A204.1 (cell line): Measurements from ENCODE around the gene NME7.

ENCODE experiments used
- FAIRE-seq: peaks from 2 replicates; lab custom pipeline; 2012; peaks lifted over from hg19 to GRCh38; lab: Jason Lieb, UNC

NME7 gene

GRCh38 chr1:169106095-169106920 lies 261.3 kb downstream of the NME7 start, which contains the start of gene ATP1B1:
Gene ATP1B1, plus strand, starts transcription at chr1:169106690. Its CDS starts 140 bp downstream, at chr1:169106830.
- no peak for FAIRE-seq

GRCh38 chr1:169105434-169106094 lies 262.0 kb downstream of the NME7 start:
- no peak for FAIRE-seq

DNA sequence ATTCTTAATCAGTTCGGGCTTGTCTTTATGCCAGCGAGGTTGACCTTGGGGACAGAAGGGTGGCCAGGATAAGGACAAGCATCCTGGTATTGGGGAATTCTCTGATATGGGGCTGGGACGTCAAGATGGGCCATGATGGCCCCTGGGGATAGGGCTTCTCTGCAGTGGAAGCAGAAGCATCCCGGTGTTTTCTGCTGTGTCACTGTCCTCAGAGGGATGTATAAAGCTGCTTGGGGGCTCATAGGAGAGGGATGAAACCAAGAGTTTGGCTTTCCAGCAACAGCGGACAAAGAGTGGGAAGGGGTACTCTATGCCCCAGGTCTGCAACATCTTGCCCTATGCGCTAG lies 262.5 kb downstream of the NME7 start:
- no peak for FAIRE-seq

DNA sequence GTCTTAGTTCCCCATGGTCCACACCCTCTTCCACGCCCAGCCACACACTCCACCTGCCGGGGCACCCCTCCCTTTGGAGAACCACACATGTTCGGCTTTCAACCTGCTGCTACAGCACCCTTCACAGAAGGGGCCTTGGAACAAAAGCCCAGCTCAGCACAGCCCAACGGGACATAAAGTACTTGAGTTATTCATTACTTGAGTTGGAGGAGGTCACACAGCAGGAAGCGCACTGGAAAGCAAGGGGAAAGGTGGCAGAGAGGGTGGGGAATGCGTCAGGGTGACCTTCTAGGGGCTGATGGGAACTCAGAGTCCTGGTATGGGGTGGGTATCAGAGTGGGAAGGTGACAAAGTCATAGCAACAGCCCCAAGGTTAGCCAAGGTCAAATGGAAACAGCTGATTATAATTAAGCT lies 264.1 kb downstream of the NME7 start:
- no peak for FAIRE-seq

DNA sequence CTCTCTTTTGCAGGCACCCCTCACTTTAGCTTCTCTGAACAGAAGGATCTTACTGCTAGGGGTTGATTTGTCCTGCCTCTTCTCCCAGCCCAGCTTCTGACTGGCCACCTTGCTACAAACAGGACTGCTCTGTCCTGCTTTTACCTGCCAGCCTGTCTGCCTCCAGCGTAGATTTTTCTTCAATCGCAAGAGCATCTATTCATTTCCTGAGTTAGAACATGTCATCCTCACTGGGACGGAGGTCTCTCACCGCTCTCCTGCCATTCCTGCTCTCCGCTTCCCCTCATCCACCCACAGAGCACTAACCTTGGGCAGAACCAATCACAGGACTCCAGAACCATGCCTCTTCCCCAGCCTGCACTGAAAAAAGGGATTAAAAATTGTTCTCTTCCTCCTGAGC lies 264.6 kb downstream of the NME7 start:
- FAIRE-seq: no peak

DNA sequence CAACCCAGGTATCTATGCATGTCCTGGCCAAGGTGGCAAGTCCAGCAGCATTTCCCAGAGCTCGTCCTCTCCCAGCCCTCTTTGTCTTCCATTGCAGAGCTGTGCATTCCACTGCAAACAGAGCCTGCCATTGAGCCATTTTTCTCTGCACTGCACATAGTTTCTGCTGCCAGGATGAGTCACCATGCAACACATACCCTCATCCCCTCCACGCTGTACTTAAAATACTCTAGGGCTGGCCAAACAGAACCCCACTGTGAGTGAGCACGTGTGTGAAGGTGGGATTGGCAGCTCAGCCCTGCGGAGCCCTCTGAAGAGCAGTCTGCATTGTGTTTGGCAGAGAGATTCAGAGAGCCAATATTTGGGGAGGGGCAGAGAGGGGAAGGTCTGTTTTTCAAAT lies 265.0 kb downstream of the NME7 start:
- FAIRE-seq: no peak

- FAIRE-seq: no peak
Measured at GRCh38 chr1:169100651-169101088, 266.9 kb downstream of the NME7 start.

DNA sequence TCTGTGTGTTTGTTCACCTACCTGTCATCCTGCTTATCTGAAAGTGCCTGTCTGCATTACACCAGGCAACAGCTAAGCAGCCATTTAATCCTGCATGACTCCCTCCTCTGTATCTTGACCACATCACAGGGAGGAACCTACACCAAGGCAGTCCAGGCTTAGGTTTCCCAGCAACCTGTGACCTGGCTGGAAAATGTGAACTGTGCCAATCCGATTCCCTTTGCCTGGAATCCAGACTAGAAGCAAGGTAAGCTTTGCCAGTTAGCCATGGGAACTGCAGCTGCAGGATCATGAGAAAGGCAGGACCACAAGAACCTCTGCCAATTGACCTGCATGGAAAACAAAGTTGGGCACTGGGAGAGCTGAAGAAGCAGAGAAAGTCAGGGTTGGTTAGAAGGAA lies 267.4 kb downstream of the NME7 start:
- no peak for FAIRE-seq

- FAIRE-seq: no peak
Measured at GRCh38 chr1:169099561-169099960, 268.0 kb downstream of the NME7 start.

DNA sequence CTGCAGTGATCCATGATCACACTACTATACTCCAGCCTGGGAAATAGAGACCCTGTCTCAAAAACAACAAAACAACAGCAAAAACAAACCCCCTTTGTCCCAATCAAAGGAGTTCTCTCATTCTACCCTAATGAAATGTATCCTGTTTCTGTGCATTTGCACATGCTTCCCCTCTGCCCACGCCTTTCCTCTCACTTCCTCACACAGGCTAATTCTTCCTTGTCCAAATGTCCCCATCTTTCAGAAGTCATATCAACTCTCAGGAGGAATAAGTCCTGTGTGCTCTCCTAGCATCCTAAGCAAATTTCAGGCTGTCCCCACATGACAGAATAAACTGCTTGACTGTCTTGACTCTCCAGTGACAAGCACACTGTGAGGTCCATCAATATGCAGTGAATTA lies 269.2 kb downstream of the NME7 start:
- FAIRE-seq: no peak

- FAIRE-seq: no peak
Measured at GRCh38 chr1:169094897-169095569, 272.6 kb downstream of the NME7 start.

DNA sequence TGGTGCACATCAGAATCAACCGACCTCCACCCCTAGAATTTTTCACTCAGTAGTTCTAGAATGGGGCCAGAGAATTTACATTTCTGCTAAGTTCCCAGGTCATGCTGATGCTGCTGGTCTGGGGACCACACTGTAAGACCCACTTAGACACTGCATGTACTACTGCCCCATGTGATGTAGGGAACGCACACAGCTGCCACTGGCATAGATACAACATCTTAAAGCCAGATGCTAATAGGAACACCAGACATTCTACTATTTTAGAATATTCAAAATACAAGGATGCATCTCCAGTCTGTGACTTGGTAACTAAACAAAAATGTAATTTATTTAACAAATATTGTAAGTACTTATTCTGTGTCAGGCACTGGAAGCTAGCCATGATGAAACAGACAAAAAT lies 275.2 kb downstream of the NME7 start:
- FAIRE-seq: no peak

GRCh38 chr1:169091480-169091941 lies 276.1 kb downstream of the NME7 start:
- no peak for FAIRE-seq

GRCh38 chr1:169090900-169091311 lies 276.7 kb downstream of the NME7 start:
- no peak for FAIRE-seq

DNA sequence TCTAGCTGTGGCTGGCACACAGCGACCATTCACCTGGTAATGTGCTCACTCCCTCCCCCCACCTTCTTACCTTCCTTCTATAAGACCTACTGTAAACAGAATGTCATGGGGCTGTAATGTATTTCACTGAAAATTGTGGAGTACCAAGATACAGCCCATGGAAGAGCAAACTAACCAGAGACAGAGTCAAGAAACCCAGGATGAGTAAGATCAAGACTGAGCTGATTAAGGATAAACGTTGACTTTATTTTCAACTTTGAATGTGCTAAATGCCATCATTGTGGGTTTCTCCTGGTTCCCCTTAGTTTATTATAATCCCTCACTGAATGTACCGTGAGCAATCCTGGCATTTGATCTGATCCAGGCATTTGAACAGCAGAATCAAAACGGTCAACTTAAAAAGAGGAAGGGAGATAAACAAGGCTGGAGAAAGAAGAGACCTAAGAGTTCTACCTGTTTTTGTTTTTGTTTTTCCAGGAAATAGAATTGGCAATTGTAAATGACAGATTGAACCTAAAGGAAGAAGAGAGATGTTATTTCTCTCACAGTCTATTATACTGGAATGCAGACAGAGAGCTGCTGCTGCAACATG lies 277.2 kb downstream of the NME7 start:
- no peak for FAIRE-seq

GRCh38 chr1:169089776-169090175 lies 277.8 kb downstream of the NME7 start:
- FAIRE-seq: no peak

DNA sequence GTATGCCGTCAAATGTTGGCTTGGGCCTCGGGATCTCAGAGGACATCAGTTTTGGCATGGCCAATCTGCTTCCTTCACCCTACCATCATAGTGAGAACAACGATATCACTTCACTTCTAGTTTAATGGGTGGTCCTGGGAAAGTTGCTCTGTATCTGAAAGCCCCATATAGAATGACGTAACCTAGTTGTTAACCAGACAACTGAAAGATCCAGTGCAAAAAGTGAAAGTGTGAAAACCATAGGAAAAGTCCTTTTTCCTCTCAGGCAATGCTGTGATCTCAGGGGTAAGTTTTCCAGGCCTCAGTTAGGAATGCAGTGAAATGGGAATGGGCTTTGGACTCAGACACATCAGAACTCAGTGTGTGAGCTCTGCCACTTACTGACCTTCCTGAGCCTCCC lies 279.7 kb downstream of the NME7 start:
- no peak for FAIRE-seq

GRCh38 chr1:169086603-169087455 lies 280.8 kb downstream of the NME7 start:
- no peak for FAIRE-seq

DNA sequence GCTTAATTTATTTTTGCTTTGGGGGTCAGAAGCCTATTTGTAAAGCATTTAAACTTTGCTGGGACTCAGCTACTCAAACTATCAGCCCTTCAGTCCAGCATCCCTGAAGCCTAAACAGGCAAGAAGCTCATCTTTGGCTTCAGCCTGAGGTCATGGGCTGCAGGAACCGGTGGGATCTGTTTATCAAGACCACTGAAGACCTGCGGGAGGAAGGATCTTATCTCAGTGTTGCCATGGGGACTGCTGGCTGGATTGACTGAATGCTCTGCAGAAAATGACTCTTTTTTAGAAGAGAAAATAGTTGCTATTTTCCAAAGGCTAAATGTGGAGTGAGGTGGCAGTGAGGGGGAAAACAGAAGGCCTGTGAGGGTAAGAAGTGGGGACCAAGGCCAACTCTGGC lies 281.7 kb downstream of the NME7 start:
- FAIRE-seq: no peak
